Gastrocnemius medialis (tissue), 4 donors: Measurements from ENCODE around the gene MAN1C1.

Experiments
- POLR2A ChIP-seq, 2 donors: fragments of 450-650 bp; IDR thresholded peaks; one replicate each; pipeline ENCODE4 v1.6.1; 2017; ENCODE audit warnings: antibody characterized with exemption in 2 of 2, mild to moderate bottlenecking in 2 of 2, moderate library complexity in 2 of 2
- TF ChIP-seq, protein P1 (sequence below), 5 experiments: fragments of 450-650 bp in 3 of 5; fragments of 200-600 bp in 2 of 5; sonication (generic) in 2 of 5; IDR thresholded peaks in 4 of 5; conservative IDR thresholded peaks in 1 of 5; 1 replicate in 4 of 5; 2 replicates in 1 of 5; pipeline ENCODE4 v1.5.1; 2016 to 2019; ENCODE audit warnings: antibody characterized with exemption in 5 of 5, mild to moderate bottlenecking in 3 of 5, moderate library complexity in 3 of 5

- TF ChIP-seq, protein P1, sequence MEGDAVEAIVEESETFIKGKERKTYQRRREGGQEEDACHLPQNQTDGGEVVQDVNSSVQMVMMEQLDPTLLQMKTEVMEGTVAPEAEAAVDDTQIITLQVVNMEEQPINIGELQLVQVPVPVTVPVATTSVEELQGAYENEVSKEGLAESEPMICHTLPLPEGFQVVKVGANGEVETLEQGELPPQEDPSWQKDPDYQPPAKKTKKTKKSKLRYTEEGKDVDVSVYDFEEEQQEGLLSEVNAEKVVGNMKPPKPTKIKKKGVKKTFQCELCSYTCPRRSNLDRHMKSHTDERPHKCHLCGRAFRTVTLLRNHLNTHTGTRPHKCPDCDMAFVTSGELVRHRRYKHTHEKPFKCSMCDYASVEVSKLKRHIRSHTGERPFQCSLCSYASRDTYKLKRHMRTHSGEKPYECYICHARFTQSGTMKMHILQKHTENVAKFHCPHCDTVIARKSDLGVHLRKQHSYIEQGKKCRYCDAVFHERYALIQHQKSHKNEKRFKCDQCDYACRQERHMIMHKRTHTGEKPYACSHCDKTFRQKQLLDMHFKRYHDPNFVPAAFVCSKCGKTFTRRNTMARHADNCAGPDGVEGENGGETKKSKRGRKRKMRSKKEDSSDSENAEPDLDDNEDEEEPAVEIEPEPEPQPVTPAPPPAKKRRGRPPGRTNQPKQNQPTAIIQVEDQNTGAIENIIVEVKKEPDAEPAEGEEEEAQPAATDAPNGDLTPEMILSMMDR (IDR thresholded peaks at IDR 0.05 in 4 of 5, conservative IDR thresholded peaks at IDR 0.05 in 1 of 5): no peak
- no peak for TF ChIP-seq POLR2A (IDR thresholded peaks at IDR 0.05)
Measured at GRCh38 chr1:25832336-25833037, 215.9 kb downstream of the MAN1C1 start.
